ENCODE data around the gene TLE7.
A peak's percentile ranks its signal among the peaks of the same experiment; 100 is the strongest.

The TLE7 gene

GRCh38 chr16:71442051-71442440 lies at the start of gene TLE7:
Gene TLE7, minus strand, starts transcription at chr16:71442054. Its CDS starts 8,730 bp downstream, at chr16:71433324.
- DNase-seq (ENCODE audit: low read depth): no peak

GRCh38 chr16:71491054-71491453 lies 49.2 kb upstream of the TLE7 start:
- no peak for DNase-seq (ENCODE audit: low read depth)

GRCh38 chr16:71490361-71490760 lies 48.5 kb upstream of the TLE7 start:
- DNase-seq (ENCODE audit: low read depth): no peak

- DNase-seq (ENCODE audit: low read depth): no peak
Measured at GRCh38 chr16:71489122-71489521, 47.3 kb upstream of the TLE7 start, which contains the start of gene ZNF19. Gene ZNF19, minus strand, starts transcription at chr16:71489324. Its CDS starts 7,210 bp downstream, at chr16:71482114.

- peak; percentile 64 for DNase-seq (ENCODE audit: low read depth)
Measured at GRCh38 chr16:71484006-71484893, 42.4 kb upstream of the TLE7 start.

- DNase-seq (ENCODE audit: low read depth): no peak
Measured at GRCh38 chr16:71482569-71482968, 40.7 kb upstream of the TLE7 start.

- no peak for DNase-seq (ENCODE audit: low read depth)
Measured at GRCh38 chr16:71480956-71481355, 39.1 kb upstream of the TLE7 start.

GRCh38 chr16:71479420-71479819 lies 37.6 kb upstream of the TLE7 start:
- DNase-seq (ENCODE audit: low read depth): no peak

GRCh38 chr16:71476457-71477124 lies 34.7 kb upstream of the TLE7 start:
- no peak for DNase-seq (ENCODE audit: low read depth)

- DNase-seq (ENCODE audit: low read depth): no peak
Measured at GRCh38 chr16:71474864-71475263, 33.0 kb upstream of the TLE7 start.

- no peak for DNase-seq (ENCODE audit: low read depth)
Measured at GRCh38 chr16:71473891-71474290, 32.0 kb upstream of the TLE7 start.

GRCh38 chr16:71472931-71473330 lies 31.1 kb upstream of the TLE7 start:
- no peak for DNase-seq (ENCODE audit: low read depth)

- DNase-seq (ENCODE audit: low read depth): no peak
Measured at GRCh38 chr16:71472051-71472450, 30.2 kb upstream of the TLE7 start.

- peak; percentile 12 for DNase-seq (ENCODE audit: low read depth)
Measured at GRCh38 chr16:71467810-71468209, 26.0 kb upstream of the TLE7 start.

GRCh38 chr16:71464231-71464630 lies 22.4 kb upstream of the TLE7 start:
- DNase-seq (ENCODE audit: low read depth): no peak

- peak; percentile 63 for DNase-seq (ENCODE audit: low read depth)
Measured at GRCh38 chr16:71461686-71462648, 20.1 kb upstream of the TLE7 start, which contains the start of gene ZNF23. Gene ZNF23, minus strand, starts transcription at chr16:71462247. Its CDS starts 5,451 bp downstream, at chr16:71456796.

- no peak for DNase-seq (ENCODE audit: low read depth)
Measured at GRCh38 chr16:71460941-71461340, 19.1 kb upstream of the TLE7 start.

- DNase-seq (ENCODE audit: low read depth): no peak
Measured at GRCh38 chr16:71460236-71460635, 18.4 kb upstream of the TLE7 start.

- DNase-seq (ENCODE audit: low read depth): no peak
Measured at GRCh38 chr16:71459510-71459909, 17.7 kb upstream of the TLE7 start.

- no peak for DNase-seq (ENCODE audit: low read depth)
Measured at GRCh38 chr16:71456801-71457200, 14.9 kb upstream of the TLE7 start.

GRCh38 chr16:71453036-71453435 lies 11.2 kb upstream of the TLE7 start:
- no peak for DNase-seq (ENCODE audit: low read depth)

- no peak for DNase-seq (ENCODE audit: low read depth)
Measured at GRCh38 chr16:71449020-71449419, 7.2 kb upstream of the TLE7 start.

Data from stimulated activated CD8-positive, alpha-beta memory T cell treated with anti-CD3 and anti-CD28 coated beads, Interleukin-12 subunit alpha, Interleukin-12 subunit beta, amount 100 ng/mL, for 1 hour (primary cell).